GM12864 (cell line): ENCODE results near the gene KRTAP10-8.
"Not testable (repeated sequence)": the region's sequence is repeated elsewhere in the genome, so short reads cannot be mapped to it uniquely, and the experiment has no call there.

Experiments
- DNase-seq: peaks from one replicate; pipeline ENCODE4 v3.0.0-alpha.2; 2011; ENCODE audit warnings: low read depth
- H3K4me3 ChIP-seq: 2 replicates; pipeline ENCODE4 v1.5.1; 2011; ENCODE audit warnings: mild to moderate bottlenecking, low read depth, low read length, control low read depth
- CTCF ChIP-seq: IDR thresholded peaks from 2 replicates; pipeline ENCODE4 v1.5.1; 2011; ENCODE audit warnings: low read depth, mild to moderate bottlenecking, moderate library complexity, low read length, control low read depth, inconsistent platforms; ENCODE audit errors: missing control alignments

The KRTAP10-8 gene

GRCh38 chr21:44601596-44602462 lies 10.1 kb upstream of the KRTAP10-8 start:
- TF ChIP-seq CTCF: no peak
- no peak overlapping the region for H3K4me3 ChIP-seq
- DNase-seq: no peak

GRCh38 chr21:44602463-44602850 lies 9.4 kb upstream of the KRTAP10-8 start:
- no peak for DNase-seq
- TF ChIP-seq CTCF: no peak
- H3K4me3 ChIP-seq: no peak overlapping the region

- no peak for TF ChIP-seq CTCF
- H3K4me3 ChIP-seq: no peak overlapping the region
- DNase-seq: no peak
These were observed 8.6 kb upstream of the KRTAP10-8 start for GRCh38 chr21:44603109-44603875.

GRCh38 chr21:44603911-44604310 lies 8.0 kb upstream of the KRTAP10-8 start:
- DNase-seq: no peak
- TF ChIP-seq CTCF: no peak
- H3K4me3 ChIP-seq: no peak overlapping the region

- no peak overlapping the region for H3K4me3 ChIP-seq
- no peak for TF ChIP-seq CTCF
- DNase-seq: no peak
These were observed 5.4 kb upstream of the KRTAP10-8 start for GRCh38 chr21:44606495-44606894.

GRCh38 chr21:44609193-44609592 lies 2.7 kb upstream of the KRTAP10-8 start:
- no peak for DNase-seq
- no peak overlapping the region for H3K4me3 ChIP-seq
- no peak for TF ChIP-seq CTCF

- DNase-seq, H3K4me3 ChIP-seq: not testable (repeated sequence)
These were observed 1.6 kb upstream of the KRTAP10-8 start for GRCh38 chr21:44610157-44610843.
